GM23248 (cell line): ENCODE data around the gene ACTG1.

ENCODE experiments used
- EZH2 ChIP-seq: fragments of 200-600 bp; sonication (generic); IDR thresholded peaks from 2 replicates; pipeline ENCODE4 v1.6.1; 2018; ENCODE audit warnings: antibody characterized with exemption, mild to moderate bottlenecking; ENCODE audit not compliant: insufficient read depth, poor library complexity, severe bottlenecking
- EZH2phosphoT487 ChIP-seq: fragments of 200-600 bp; sonication (generic); IDR thresholded peaks from 2 replicates; pipeline ENCODE4 v1.6.1; 2018; ENCODE audit warnings: antibody characterized with exemption, moderate library complexity, mild to moderate bottlenecking, low read depth; ENCODE audit not compliant: insufficient read depth

DNA sequence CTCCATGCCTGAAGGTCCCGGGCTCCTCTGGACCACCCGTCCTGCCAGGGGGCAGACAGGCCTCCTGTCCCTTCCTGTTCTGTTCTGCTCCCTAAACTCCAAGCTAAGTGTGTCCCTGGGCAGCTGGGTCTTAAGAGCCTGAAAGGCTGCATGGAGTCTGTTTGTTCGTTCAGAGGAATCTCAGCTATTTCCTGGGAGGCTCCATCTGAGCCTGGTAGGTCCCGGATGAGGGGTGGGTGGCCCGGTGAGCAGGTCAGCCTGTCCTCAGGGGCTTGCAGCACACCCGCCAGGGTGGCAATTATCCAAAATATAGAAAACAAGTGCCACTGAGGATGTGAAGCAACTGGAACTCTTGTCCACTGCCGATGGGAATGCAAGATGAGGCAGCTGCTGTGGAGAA is 12.6 kb downstream of the ACTG1 start:
- TF ChIP-seq EZH2 (no peak), EZH2phosphoT487 (no peak)
